ENCODE measurements around the gene SOX6.

Gene SOX6

GRCh38 chr11:16266021-16266420 lies 90.3 kb downstream of the SOX6 start:
- H3K4me3 ChIP-seq (ENCODE audit: low read length, poor library complexity, severe bottlenecking), result no peak overlapping the region
- H3K9ac ChIP-seq (ENCODE audit: low read depth, low read length, poor library complexity, severe bottlenecking), result no peak overlapping the region
- no peaks in the 10 kb centered on the region for H3K36me3 ChIP-seq (ENCODE audit: insufficient read depth, low read length)
- no peaks in the 10 kb centered on the region for H3K9me2 ChIP-seq (replicated peaks; ENCODE audit: low read depth, low read length)
- no peaks in the 10 kb centered on the region for H3K9me3 ChIP-seq (ENCODE audit: insufficient read depth, low read depth, low read length)
- H3K27me3 ChIP-seq (ENCODE audit: insufficient read depth, low read length, poor library complexity, severe bottlenecking), result no peaks in the 10 kb centered on the region
- H3F3A ChIP-seq (ENCODE audit: low read depth), result no peaks in the 10 kb centered on the region
- no peaks in the 10 kb centered on the region for H4K20me1 ChIP-seq (ENCODE audit: insufficient read depth, low read length, poor library complexity, severe bottlenecking)
- no peak overlapping the region for H2AFZ ChIP-seq (ENCODE audit: low read length)
- TF ChIP-seq CTCF (conservative IDR thresholded peaks at IDR 0.05; ENCODE audit: low read length) (no peak), EZH2phosphoT487 (IDR thresholded peaks at IDR 0.05; ENCODE audit: borderline replicate concordance) (no peak)
- no peak overlapping the region for H3K4me2 ChIP-seq (ENCODE audit: low read depth, low read length, poor library complexity, severe bottlenecking)
- no peaks in the 10 kb centered on the region for H3K79me2 ChIP-seq (ENCODE audit: insufficient read depth, low read length)
- no peaks in the 10 kb centered on the region for H3K4me1 ChIP-seq (ENCODE audit: insufficient read depth, low read length, poor library complexity, severe bottlenecking)

- no peaks in the 10 kb centered on the region for H3K36me3 ChIP-seq (ENCODE audit: insufficient read depth, low read length)
- H3K4me3 ChIP-seq (ENCODE audit: low read length, poor library complexity, severe bottlenecking), result no peak overlapping the region
- no peaks in the 10 kb centered on the region for H3K9me2 ChIP-seq (replicated peaks; ENCODE audit: low read depth, low read length)
- H3K9ac ChIP-seq (ENCODE audit: low read depth, low read length, poor library complexity, severe bottlenecking), result no peak overlapping the region
- H3K27me3 ChIP-seq (ENCODE audit: insufficient read depth, low read length, poor library complexity, severe bottlenecking), result no peaks in the 10 kb centered on the region
- no peaks in the 10 kb centered on the region for H3K79me2 ChIP-seq (ENCODE audit: insufficient read depth, low read length)
- no peak overlapping the region for H2AFZ ChIP-seq (ENCODE audit: low read length)
- H3K4me2 ChIP-seq (ENCODE audit: low read depth, low read length, poor library complexity, severe bottlenecking), result no peak overlapping the region
- H3K4me1 ChIP-seq (ENCODE audit: insufficient read depth, low read length, poor library complexity, severe bottlenecking), result no peaks in the 10 kb centered on the region
- H3F3A ChIP-seq (ENCODE audit: low read depth), result no peaks in the 10 kb centered on the region
- TF ChIP-seq EZH2phosphoT487 (IDR thresholded peaks at IDR 0.05; ENCODE audit: borderline replicate concordance) (no peak), CTCF (conservative IDR thresholded peaks at IDR 0.05; ENCODE audit: low read length) (no peak)
- no peaks in the 10 kb centered on the region for H3K9me3 ChIP-seq (ENCODE audit: insufficient read depth, low read depth, low read length)
- no peaks in the 10 kb centered on the region for H4K20me1 ChIP-seq (ENCODE audit: insufficient read depth, low read length, poor library complexity, severe bottlenecking)
These were observed 91.3 kb downstream of the SOX6 start for GRCh38 chr11:16265022-16265421.

GRCh38 chr11:16262645-16262955 lies 93.7 kb downstream of the SOX6 start:
- H3K9me2 ChIP-seq (replicated peaks; ENCODE audit: low read depth, low read length), result no peaks in the 10 kb centered on the region
- H3K9me3 ChIP-seq (ENCODE audit: insufficient read depth, low read depth, low read length), result no peaks in the 10 kb centered on the region
- no peaks in the 10 kb centered on the region for H3K79me2 ChIP-seq (ENCODE audit: insufficient read depth, low read length)
- no peak overlapping the region for H3K4me2 ChIP-seq (ENCODE audit: low read depth, low read length, poor library complexity, severe bottlenecking)
- H3K36me3 ChIP-seq (ENCODE audit: insufficient read depth, low read length), result no peaks in the 10 kb centered on the region
- H2AFZ ChIP-seq (ENCODE audit: low read length), result no peak overlapping the region; the same call in 1 of the 2 replicates
- no peak overlapping the region for H3K4me3 ChIP-seq (ENCODE audit: low read length, poor library complexity, severe bottlenecking)
- no peak for TF ChIP-seq CTCF (conservative IDR thresholded peaks at IDR 0.05; ENCODE audit: low read length)
- TF ChIP-seq EZH2phosphoT487 (IDR thresholded peaks at IDR 0.05; ENCODE audit: borderline replicate concordance), result no peak
- H3F3A ChIP-seq (ENCODE audit: low read depth), result no peaks in the 10 kb centered on the region
- no peaks in the 10 kb centered on the region for H4K20me1 ChIP-seq (ENCODE audit: insufficient read depth, low read length, poor library complexity, severe bottlenecking)
- no peaks in the 10 kb centered on the region for H3K27me3 ChIP-seq (ENCODE audit: insufficient read depth, low read length, poor library complexity, severe bottlenecking)
- no peak overlapping the region for H3K9ac ChIP-seq (ENCODE audit: low read depth, low read length, poor library complexity, severe bottlenecking)
- H3K4me1 ChIP-seq (ENCODE audit: insufficient read depth, low read length, poor library complexity, severe bottlenecking), result no peaks in the 10 kb centered on the region

All from Loucy (cell line).